DOHH2 (cell line): ENCODE data around the gene DACH1.

Experiments used
- CTCF ChIP-seq: fragments of 200-600 bp; sonication (generic); IDR thresholded peaks from one replicate; pipeline ENCODE4 v1.5.1; 2014; ENCODE audit warnings: antibody characterized with exemption, mild to moderate bottlenecking, low read depth, low read length; ENCODE audit not compliant: poor library complexity, severe bottlenecking
- EZH2phosphoT487 ChIP-seq: fragments of 200-600 bp; sonication (generic); IDR thresholded peaks from 2 replicates; pipeline ENCODE4 v1.6.1; 2017; ENCODE audit warnings: borderline replicate concordance, mild to moderate bottlenecking, antibody characterized with exemption, low read length, moderate library complexity, mixed read lengths

- TF ChIP-seq CTCF (no peak), EZH2phosphoT487 (no peak)
Measured at GRCh38 chr13:71704656-71705055, 162.3 kb downstream of the DACH1 start.
